ENCODE data around the gene NOS2. TPM values are rescaled to one million over a fixed set of nuclear protein-coding genes. Genes with fewer than 3 reads are reported as not detected.
"Not testable (repeated sequence)": the region's sequence is repeated elsewhere in the genome, so short reads cannot be mapped to it uniquely, and the experiment has no call there.

The NOS2 gene
- total and polyA plus RNA-seq, 2 donors: 0.21 to 0.33 TPM

DNA sequence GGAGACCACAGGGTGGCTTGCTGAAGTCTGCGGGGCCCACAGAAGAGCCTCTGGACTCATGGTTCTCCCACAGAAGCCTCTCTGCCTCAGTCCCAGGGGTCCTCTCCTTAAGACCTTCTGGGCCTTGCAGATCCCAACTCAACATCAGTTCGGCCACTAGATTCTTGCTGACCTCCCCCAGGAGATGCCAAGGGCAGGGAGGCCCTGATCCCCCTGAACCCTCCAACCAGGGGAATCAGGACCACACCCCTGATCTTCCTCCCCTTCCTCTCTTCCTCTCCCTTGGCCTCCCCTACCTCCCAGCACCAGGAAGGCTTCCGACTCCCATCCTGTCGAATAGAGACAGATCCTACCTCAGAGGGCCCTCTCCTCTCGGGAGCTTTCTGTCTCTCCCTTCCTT lies 53.4 kb downstream of the NOS2 start:
- H3K36me3 ChIP-seq (ENCODE audit: control insufficient read depth in 2 of 2, insufficient read depth in 2 of 2, low read length in 1 of 2): no peaks in the 10 kb centered on the region
- no peak for DNase-seq (ENCODE audit: low read depth in 6 of 9, low spot score in 9 of 9)
- WGBS: 99% methylated on average over 5 of the region's 5 CpGs
- H3K4me3 ChIP-seq (ENCODE audit: low read length in 2 of 2): no peak overlapping the region
- H3K27ac ChIP-seq (ENCODE audit: low read depth in 1 of 2, low read length in 1 of 2): no peak overlapping the region
- no peaks in the 10 kb centered on the region for H3K27me3 ChIP-seq (ENCODE audit: control insufficient read depth in 2 of 2, insufficient read depth in 1 of 2, low read length in 1 of 2)
- no peaks in the 10 kb centered on the region for H3K4me1 ChIP-seq (ENCODE audit: control insufficient read depth in 2 of 2, insufficient read depth in 2 of 2, low read length in 2 of 2)
- H3K9me3 ChIP-seq (ENCODE audit: control insufficient read depth in 2 of 2, insufficient read depth in 1 of 2, low read length in 1 of 2): no peaks in the 10 kb centered on the region

DNA sequence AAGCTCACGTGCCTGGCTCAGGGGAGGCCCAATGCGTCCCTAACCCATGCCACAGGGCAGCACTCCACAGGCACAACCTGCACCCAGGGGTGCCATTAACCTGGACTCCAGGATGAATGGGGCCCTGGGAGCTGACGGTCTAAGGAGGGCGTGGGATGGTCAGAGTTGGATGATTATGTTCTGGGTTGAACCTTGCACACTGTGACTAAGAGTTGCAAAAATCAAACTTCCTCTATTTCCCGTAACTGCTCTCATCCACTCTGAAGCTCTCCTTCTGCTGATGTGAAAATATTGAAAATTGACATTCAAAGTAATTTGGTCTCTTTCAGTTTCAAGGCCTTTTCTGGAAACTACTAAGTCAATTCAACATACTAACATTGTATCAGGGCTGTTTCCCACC lies 54.0 kb downstream of the NOS2 start:
- not testable (repeated sequence) for H3K36me3 ChIP-seq (ENCODE audit: control insufficient read depth in 2 of 2, insufficient read depth in 2 of 2, low read length in 1 of 2); H3K4me3 ChIP-seq (ENCODE audit: low read length in 2 of 2); H3K27me3 ChIP-seq (ENCODE audit: control insufficient read depth in 2 of 2, insufficient read depth in 1 of 2, low read length in 1 of 2); H3K9me3 ChIP-seq (ENCODE audit: control insufficient read depth in 2 of 2, insufficient read depth in 1 of 2, low read length in 1 of 2); H3K4me1 ChIP-seq (ENCODE audit: control insufficient read depth in 2 of 2, insufficient read depth in 2 of 2, low read length in 2 of 2); DNase-seq (ENCODE audit: low read depth in 6 of 9, low spot score in 9 of 9); H3K27ac ChIP-seq (ENCODE audit: low read depth in 1 of 2, low read length in 1 of 2)
- 97% methylated on average over 1 of the region's 5 CpGs for WGBS

DNA sequence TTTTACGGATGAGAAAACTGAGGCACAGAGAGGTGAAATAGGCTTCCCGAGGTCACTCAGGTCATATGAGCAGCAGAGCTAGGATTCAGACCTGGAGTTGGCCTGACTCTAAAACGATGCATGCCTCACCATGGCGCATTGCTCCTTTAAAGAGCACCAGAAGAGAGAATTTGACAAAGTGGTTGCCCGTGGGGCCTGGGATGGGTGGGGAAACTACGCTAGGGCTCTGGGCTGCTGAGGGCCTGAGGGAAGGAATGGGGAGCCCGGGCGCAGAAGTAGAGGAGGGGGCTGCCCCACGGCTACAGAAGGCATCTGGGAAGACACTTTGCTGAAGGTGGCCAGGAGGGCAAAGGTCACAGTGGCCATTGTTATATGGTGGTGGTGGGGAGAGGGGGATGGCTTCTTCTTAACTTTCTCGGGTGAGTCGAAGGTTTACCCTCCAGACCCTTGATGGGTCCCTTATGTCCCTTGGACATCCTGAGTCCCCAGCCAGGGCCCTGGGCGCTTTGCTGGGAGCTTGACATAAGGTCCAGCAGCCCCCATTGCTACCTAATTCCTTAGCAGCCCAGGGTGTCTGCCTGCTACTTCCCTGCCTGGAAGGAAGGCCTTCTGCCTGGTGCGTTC lies 55.0 kb downstream of the NOS2 start:
- H3K4me1 ChIP-seq (ENCODE audit: control insufficient read depth in 2 of 2, insufficient read depth in 2 of 2, low read length in 2 of 2); H3K27ac ChIP-seq (ENCODE audit: low read depth in 1 of 2, low read length in 1 of 2); H3K27me3 ChIP-seq (ENCODE audit: control insufficient read depth in 2 of 2, insufficient read depth in 1 of 2, low read length in 1 of 2); H3K4me3 ChIP-seq (ENCODE audit: low read length in 2 of 2); H3K9me3 ChIP-seq (ENCODE audit: control insufficient read depth in 2 of 2, insufficient read depth in 1 of 2, low read length in 1 of 2); H3K36me3 ChIP-seq (ENCODE audit: control insufficient read depth in 2 of 2, insufficient read depth in 2 of 2, low read length in 1 of 2); DNase-seq (ENCODE audit: low read depth in 6 of 9, low spot score in 9 of 9): not testable (repeated sequence)
- WGBS: 95% methylated on average over 13 of the region's 13 CpGs

GRCh38 chr17:27743281-27743885 lies 56.9 kb downstream of the NOS2 start:
- H3K36me3 ChIP-seq (ENCODE audit: control insufficient read depth in 2 of 2, insufficient read depth in 2 of 2, low read length in 1 of 2): no peaks in the 10 kb centered on the region
- H3K4me3 ChIP-seq (ENCODE audit: low read length in 2 of 2): no peak overlapping the region
- H3K27me3 ChIP-seq (ENCODE audit: control insufficient read depth in 2 of 2, insufficient read depth in 1 of 2, low read length in 1 of 2): no peaks in the 10 kb centered on the region
- no peak overlapping the region for H3K27ac ChIP-seq (ENCODE audit: low read depth in 1 of 2, low read length in 1 of 2)
- WGBS: 81% methylated on average over 8 of the region's 8 CpGs
- no peaks in the 10 kb centered on the region for H3K9me3 ChIP-seq (ENCODE audit: control insufficient read depth in 2 of 2, insufficient read depth in 1 of 2, low read length in 1 of 2)
- H3K4me1 ChIP-seq (ENCODE audit: control insufficient read depth in 2 of 2, insufficient read depth in 2 of 2, low read length in 2 of 2): no peaks in the 10 kb centered on the region
- no peak for DNase-seq (ENCODE audit: low read depth in 6 of 9, low spot score in 9 of 9)

- DNase-seq (ENCODE audit: low read depth in 6 of 9, low spot score in 9 of 9): no peak
- H3K9me3 ChIP-seq (ENCODE audit: control insufficient read depth in 2 of 2, insufficient read depth in 1 of 2, low read length in 1 of 2): no peaks in the 10 kb centered on the region
- no peaks in the 10 kb centered on the region for H3K36me3 ChIP-seq (ENCODE audit: control insufficient read depth in 2 of 2, insufficient read depth in 2 of 2, low read length in 1 of 2)
- H3K4me1 ChIP-seq (ENCODE audit: control insufficient read depth in 2 of 2, insufficient read depth in 2 of 2, low read length in 2 of 2): no peaks in the 10 kb centered on the region
- no peak overlapping the region for H3K4me3 ChIP-seq (ENCODE audit: low read length in 2 of 2)
- WGBS: 93% methylated on average over 4 of the region's 4 CpGs
- H3K27me3 ChIP-seq (ENCODE audit: control insufficient read depth in 2 of 2, insufficient read depth in 1 of 2, low read length in 1 of 2): no peaks in the 10 kb centered on the region
- no peak overlapping the region for H3K27ac ChIP-seq (ENCODE audit: low read depth in 1 of 2, low read length in 1 of 2)
These were observed 58.3 kb downstream of the NOS2 start for GRCh38 chr17:27741971-27742575.

GRCh38 chr17:27741361-27741861 lies 58.9 kb downstream of the NOS2 start:
- Histone ChIP-seq H3K4me1 (ENCODE audit: control insufficient read depth in 2 of 2, insufficient read depth in 2 of 2, low read length in 2 of 2) (no peaks in the 10 kb centered on the region), H3K4me3 (ENCODE audit: low read length in 2 of 2) (no peak overlapping the region), H3K27me3 (ENCODE audit: control insufficient read depth in 2 of 2, insufficient read depth in 1 of 2, low read length in 1 of 2) (no peaks in the 10 kb centered on the region), H3K9me3 (ENCODE audit: control insufficient read depth in 2 of 2, insufficient read depth in 1 of 2, low read length in 1 of 2) (no peaks in the 10 kb centered on the region), H3K36me3 (ENCODE audit: control insufficient read depth in 2 of 2, insufficient read depth in 2 of 2, low read length in 1 of 2) (no peaks in the 10 kb centered on the region), H3K27ac (ENCODE audit: low read depth in 1 of 2, low read length in 1 of 2) (no peak overlapping the region)
- DNase-seq (ENCODE audit: low read depth in 6 of 9, low spot score in 9 of 9): no peak
- 90% methylated on average over 9 of the region's 9 CpGs for WGBS

- not testable (repeated sequence) for H3K9me3 ChIP-seq (ENCODE audit: control insufficient read depth in 2 of 2, insufficient read depth in 1 of 2, low read length in 1 of 2); H3K36me3 ChIP-seq (ENCODE audit: control insufficient read depth in 2 of 2, insufficient read depth in 2 of 2, low read length in 1 of 2); DNase-seq (ENCODE audit: low read depth in 6 of 9, low spot score in 9 of 9); H3K27me3 ChIP-seq (ENCODE audit: control insufficient read depth in 2 of 2, insufficient read depth in 1 of 2, low read length in 1 of 2); H3K27ac ChIP-seq (ENCODE audit: low read depth in 1 of 2, low read length in 1 of 2); H3K4me1 ChIP-seq (ENCODE audit: control insufficient read depth in 2 of 2, insufficient read depth in 2 of 2, low read length in 2 of 2); H3K4me3 ChIP-seq (ENCODE audit: low read length in 2 of 2)
- 94% methylated on average over 5 of the region's 5 CpGs for WGBS
These were observed 59.8 kb downstream of the NOS2 start for GRCh38 chr17:27740541-27740940.

DNA sequence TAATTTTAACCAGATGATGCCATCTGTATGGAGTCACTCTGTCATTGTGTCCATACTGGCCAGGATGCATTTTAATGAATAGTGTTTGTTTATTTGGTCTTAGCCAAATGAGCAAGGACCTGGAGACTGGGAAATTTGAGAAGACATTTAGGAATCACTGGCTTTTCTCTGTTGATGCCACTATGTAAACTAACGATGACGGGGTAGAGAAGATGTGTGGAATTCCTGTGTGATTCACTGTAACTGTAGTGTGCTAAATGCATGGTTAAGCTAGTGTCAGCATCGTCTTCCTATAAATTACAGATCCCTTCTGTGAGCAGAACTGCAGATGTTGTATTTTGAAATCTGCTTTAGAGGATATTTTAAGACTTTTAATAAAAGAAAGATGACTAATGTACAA lies 66.6 kb downstream of the NOS2 start:
- no peak for DNase-seq (ENCODE audit: low read depth in 6 of 9, low spot score in 9 of 9)
- Histone ChIP-seq H3K27me3 (ENCODE audit: control insufficient read depth in 2 of 2, insufficient read depth in 1 of 2, low read length in 1 of 2) (no peaks in the 10 kb centered on the region), H3K4me3 (ENCODE audit: low read length in 2 of 2) (no peak overlapping the region), H3K9me3 (ENCODE audit: control insufficient read depth in 2 of 2, insufficient read depth in 1 of 2, low read length in 1 of 2) (no peaks in the 10 kb centered on the region), H3K4me1 (ENCODE audit: control insufficient read depth in 2 of 2, insufficient read depth in 2 of 2, low read length in 2 of 2) (no peaks in the 10 kb centered on the region), H3K36me3 (ENCODE audit: control insufficient read depth in 2 of 2, insufficient read depth in 2 of 2, low read length in 1 of 2) (no peaks in the 10 kb centered on the region), H3K27ac (ENCODE audit: low read depth in 1 of 2, low read length in 1 of 2) (no peak overlapping the region)
- 84% methylated on average over 3 of the region's 3 CpGs for WGBS

GRCh38 chr17:27732746-27733145 lies 67.6 kb downstream of the NOS2 start:
- not testable (repeated sequence) for H3K9me3 ChIP-seq (ENCODE audit: control insufficient read depth in 2 of 2, insufficient read depth in 1 of 2, low read length in 1 of 2); H3K36me3 ChIP-seq (ENCODE audit: control insufficient read depth in 2 of 2, insufficient read depth in 2 of 2, low read length in 1 of 2)

More at GRCh38 chr17:27732746-27733145, 67.6 kb downstream of the NOS2 start:
- H3K27ac ChIP-seq (ENCODE audit: low read depth in 1 of 2, low read length in 1 of 2); H3K4me1 ChIP-seq (ENCODE audit: control insufficient read depth in 2 of 2, insufficient read depth in 2 of 2, low read length in 2 of 2); H3K4me3 ChIP-seq (ENCODE audit: low read length in 2 of 2); H3K27me3 ChIP-seq (ENCODE audit: control insufficient read depth in 2 of 2, insufficient read depth in 1 of 2, low read length in 1 of 2); DNase-seq (ENCODE audit: low read depth in 6 of 9, low spot score in 9 of 9): not testable (repeated sequence)
